ENCODE measurements around the gene TBX19.

DNA sequence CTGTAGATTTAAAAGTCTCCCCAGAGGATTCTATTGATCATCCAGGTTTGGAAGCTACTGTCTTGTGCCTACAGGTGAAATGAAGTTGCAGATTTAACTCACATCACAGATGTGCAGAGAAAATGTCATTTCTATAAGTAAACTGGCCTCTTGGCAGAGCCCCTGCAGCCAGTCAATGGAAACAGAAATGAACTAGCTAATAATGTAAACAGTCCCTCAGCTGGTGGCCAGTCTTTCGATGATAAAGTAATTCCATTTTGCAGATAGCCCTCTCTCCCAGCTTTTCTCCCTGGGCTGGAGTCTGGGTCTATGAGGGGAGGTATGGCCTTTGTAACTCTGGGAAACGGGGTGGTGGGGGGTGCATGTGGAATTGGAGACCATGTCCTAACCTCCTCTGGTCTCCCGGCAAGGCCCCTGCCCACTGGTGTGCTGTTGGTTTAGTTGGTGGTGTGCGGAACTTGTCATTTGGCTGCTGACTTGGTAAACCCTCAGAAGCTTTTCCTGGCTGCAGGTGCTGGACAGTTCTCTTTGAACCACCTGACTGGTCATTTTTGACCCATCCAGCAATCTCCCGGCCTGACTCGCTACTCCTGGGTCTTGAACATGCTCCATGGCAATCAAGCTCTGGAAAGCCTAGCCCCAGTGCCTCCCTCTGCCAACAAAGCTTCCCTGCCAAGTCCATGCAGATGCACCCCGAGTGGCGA, 14.9 kb downstream of the TBX19 start:
- TF ChIP-seq, protein P1, sequence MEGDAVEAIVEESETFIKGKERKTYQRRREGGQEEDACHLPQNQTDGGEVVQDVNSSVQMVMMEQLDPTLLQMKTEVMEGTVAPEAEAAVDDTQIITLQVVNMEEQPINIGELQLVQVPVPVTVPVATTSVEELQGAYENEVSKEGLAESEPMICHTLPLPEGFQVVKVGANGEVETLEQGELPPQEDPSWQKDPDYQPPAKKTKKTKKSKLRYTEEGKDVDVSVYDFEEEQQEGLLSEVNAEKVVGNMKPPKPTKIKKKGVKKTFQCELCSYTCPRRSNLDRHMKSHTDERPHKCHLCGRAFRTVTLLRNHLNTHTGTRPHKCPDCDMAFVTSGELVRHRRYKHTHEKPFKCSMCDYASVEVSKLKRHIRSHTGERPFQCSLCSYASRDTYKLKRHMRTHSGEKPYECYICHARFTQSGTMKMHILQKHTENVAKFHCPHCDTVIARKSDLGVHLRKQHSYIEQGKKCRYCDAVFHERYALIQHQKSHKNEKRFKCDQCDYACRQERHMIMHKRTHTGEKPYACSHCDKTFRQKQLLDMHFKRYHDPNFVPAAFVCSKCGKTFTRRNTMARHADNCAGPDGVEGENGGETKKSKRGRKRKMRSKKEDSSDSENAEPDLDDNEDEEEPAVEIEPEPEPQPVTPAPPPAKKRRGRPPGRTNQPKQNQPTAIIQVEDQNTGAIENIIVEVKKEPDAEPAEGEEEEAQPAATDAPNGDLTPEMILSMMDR (IDR thresholded peaks at IDR 0.05), result no peak
- no peak for TF ChIP-seq POLR2AphosphoS5 (IDR thresholded peaks at IDR 0.05)
